Colonic mucosa (tissue), 4 donors: Measurements from ENCODE around the gene PATJ. TPM values are rescaled to one million over a fixed set of nuclear protein-coding genes. Genes with fewer than 3 reads are reported as not detected.

Experiments used
- DNase-seq: peaks from one replicate; pipeline ENCODE4 v3.0.0-alpha.2; 2020
- H3K27ac ChIP-seq: fragments of 200-600 bp; one replicate; pipeline ENCODE4 v1.8.0; 2021
- H3K27me3 ChIP-seq: fragments of 200-600 bp; one replicate; pipeline ENCODE4 v1.8.0; 2021
- H3K36me3 ChIP-seq: fragments of 200-600 bp; one replicate; pipeline ENCODE4 v1.8.0; 2021
- H3K4me1 ChIP-seq: fragments of 200-600 bp; one replicate; pipeline ENCODE4 v1.8.0; 2021; ENCODE audit warnings: mild to moderate bottlenecking
- H3K4me3 ChIP-seq: fragments of 200-600 bp; one replicate; pipeline ENCODE4 v1.8.0; 2021
- H3K9ac ChIP-seq, 2 donors: one replicate each; pipeline ENCODE4 v1.7.0; 2013; ENCODE audit warnings: control low read depth in 2 of 2, low read depth in 2 of 2, low read length in 2 of 2
- H3K9me3 ChIP-seq: fragments of 200-600 bp; one replicate; pipeline ENCODE4 v1.8.0; 2021
- CTCF ChIP-seq: fragments of 200-600 bp; IDR thresholded peaks from one replicate; pipeline ENCODE4 v1.8.0; 2022; ENCODE audit warnings: antibody characterized with exemption, mild to moderate bottlenecking
- intact Hi-C: fragments of 100-400 bp; cut with DNase I; formaldehyde crosslinking; loops from one replicate; pipeline ENCODE4 v1.14.1; 2022
- total RNA-seq, 2 donors: library from RNA; stranded (reverse); fragmentation: NEBNext Ultra II Directional in 1 of 2; extraction: Animal tissue kit (Norgen Biotek cat#: 25700) in 1 of 2; gene quantifications; one replicate each; pipeline ENCODE4 v1.2.1, GENCODE V29; 2021
- donor health status: healthy.
- donor health status: DM: no; HTN: no; CAD: no.
- donor health status: DM: no; HTN: no; CAD: no.

Gene PATJ
- total RNA-seq, 2 donors from 2014 or later = 65.6 to 69.0 TPM

GRCh38 chr1:62003777-62004176 lies 261.5 kb downstream of the PATJ start:
- no peak for TF ChIP-seq CTCF

GRCh38 chr1:62006690-62007089 lies 264.4 kb downstream of the PATJ start:
- H3K9ac ChIP-seq = no peak overlapping the region
- H3K27me3 ChIP-seq = no peaks in the 10 kb centered on the region
- no peak for TF ChIP-seq CTCF
- H3K27ac ChIP-seq = no peak overlapping the region
- H3K4me3 ChIP-seq = no peak overlapping the region
- intact Hi-C loops = no loop called here
- no peak for DNase-seq
- H3K9me3 ChIP-seq = no peaks in the 10 kb centered on the region
- H3K4me1 ChIP-seq = no peaks in the 10 kb centered on the region
- no peaks in the 10 kb centered on the region for H3K36me3 ChIP-seq

More at GRCh38 chr1:62003777-62004176, 261.5 kb downstream of the PATJ start:
- no peak overlapping the region for H3K9ac ChIP-seq
- H3K9me3 ChIP-seq = no peaks in the 10 kb centered on the region
- intact Hi-C loops = no loop called here
- no peaks in the 10 kb centered on the region for H3K4me1 ChIP-seq
- no peak for DNase-seq
- H3K27ac ChIP-seq = no peak overlapping the region
- no peak overlapping the region for H3K4me3 ChIP-seq
- H3K36me3 ChIP-seq = no peaks in the 10 kb centered on the region
- H3K27me3 ChIP-seq = no peaks in the 10 kb centered on the region

- TF ChIP-seq CTCF = no peak
- no peaks in the 10 kb centered on the region for H3K36me3 ChIP-seq
- H3K27me3 ChIP-seq = no peaks in the 10 kb centered on the region
These were observed 268.7 kb downstream of the PATJ start for GRCh38 chr1:62011006-62011405.

GRCh38 chr1:62012095-62012494 lies 269.8 kb downstream of the PATJ start:
- intact Hi-C loops = no loop called here
- H3K9me3 ChIP-seq = no peaks in the 10 kb centered on the region
- no peak for DNase-seq
- no peak overlapping the region for H3K27ac ChIP-seq
- H3K9ac ChIP-seq = no peak overlapping the region
- no peak overlapping the region for H3K4me3 ChIP-seq
- no peak for TF ChIP-seq CTCF
- no peaks in the 10 kb centered on the region for H3K27me3 ChIP-seq
- H3K36me3 ChIP-seq = no peaks in the 10 kb centered on the region
- H3K4me1 ChIP-seq = no peaks in the 10 kb centered on the region

More at GRCh38 chr1:62011006-62011405, 268.7 kb downstream of the PATJ start:
- DNase-seq = no peak
- H3K4me3 ChIP-seq = no peak overlapping the region
- no peak overlapping the region for H3K27ac ChIP-seq
- H3K4me1 ChIP-seq = no peaks in the 10 kb centered on the region
- H3K9ac ChIP-seq = no peak overlapping the region
- intact Hi-C loops = no loop called here
- no peaks in the 10 kb centered on the region for H3K9me3 ChIP-seq

GRCh38 chr1:62012836-62013235 lies 270.6 kb downstream of the PATJ start:
- H3K4me3 ChIP-seq = no peak overlapping the region
- no peaks in the 10 kb centered on the region for H3K4me1 ChIP-seq
- TF ChIP-seq CTCF = no peak
- H3K9me3 ChIP-seq = no peaks in the 10 kb centered on the region
- no peak overlapping the region for H3K27ac ChIP-seq
- H3K27me3 ChIP-seq = no peaks in the 10 kb centered on the region
- no peaks in the 10 kb centered on the region for H3K36me3 ChIP-seq
- H3K9ac ChIP-seq = no peak overlapping the region
- no peak for DNase-seq
- intact Hi-C loops = no loop called here

- Histone ChIP-seq H3K27me3 (no peaks in the 10 kb centered on the region), H3K4me1 (no peaks in the 10 kb centered on the region), H3K36me3 (no peaks in the 10 kb centered on the region), H3K9me3 (no peaks in the 10 kb centered on the region), H3K4me3 (no peak overlapping the region), H3K9ac (no peak overlapping the region), H3K27ac (no peak overlapping the region)
- DNase-seq = no peak
- TF ChIP-seq CTCF = no peak
- intact Hi-C loops = no loop called here
These were observed 271.0 kb downstream of the PATJ start for GRCh38 chr1:62013264-62013663.
